PC-9 (cell line): ENCODE results near the gene NFKB1. TPM values are rescaled to one million over a fixed set of nuclear protein-coding genes. Genes with fewer than 3 reads are reported as not detected.

Source experiments
- BruUV-seq: library from RNA; stranded (reverse); fragments of 400-500 nt; replicated peaks from 2 replicates; lab custom pipeline; 2021; lab: Mats Ljungman, UMichigan
- CTCF ChIA-PET: fragments of 300-600 bp; sonication (Branson Sonifier 250); formaldehyde crosslinking; loops from one replicate; lab custom pipeline; 2022; ENCODE audit warnings: antibody characterized with exemption; lab: Charles Lee
- POLR2A ChIA-PET: fragments of 300-600 bp; sonication (Branson Sonifier 250); formaldehyde crosslinking; loops from one replicate; lab custom pipeline; 2022; ENCODE audit warnings: antibody characterized with exemption; ENCODE audit not compliant: unreplicated experiment; lab: Charles Lee
- DNase-seq, 2 experiments: peaks; one replicate each; pipeline versions ENCODE4 v3.0.0 to v3.0.0-alpha.2; 2015 to 2022; ENCODE audit warnings: mixed read lengths in 1 of 2
- H2AFZ ChIP-seq: fragments of 200-600 bp; sonication (generic); 2 replicates; pipeline ENCODE4 v1.8.1; 2017; ENCODE audit warnings: antibody characterized with exemption
- H3F3A ChIP-seq: fragments of 200-600 bp; sonication (generic); 2 replicates; pipeline ENCODE4 v1.8.1; 2017; ENCODE audit warnings: antibody characterized with exemption, mild to moderate bottlenecking, low read depth; ENCODE audit not compliant: insufficient read depth
- H3K27ac ChIP-seq: fragments of 200-600 bp; sonication (generic); 2 replicates; pipeline ENCODE4 v1.6.1; 2016; ENCODE audit warnings: mixed run types
- H3K27me3 ChIP-seq: fragments of 200-600 bp; sonication (generic); 2 replicates; pipeline ENCODE4 v1.6.1; 2016; ENCODE audit warnings: low read depth, mixed run types; ENCODE audit not compliant: insufficient read depth
- H3K36me3 ChIP-seq: fragments of 200-600 bp; sonication (generic); 2 replicates; pipeline ENCODE4 v1.6.1; 2016; ENCODE audit warnings: low read depth, mixed run types
- H3K4me1 ChIP-seq: fragments of 200-600 bp; sonication (generic); replicated peaks from 2 replicates; pipeline ENCODE4 v1.6.1; 2016; ENCODE audit warnings: mixed run types; ENCODE audit not compliant: insufficient read depth
- H3K4me2 ChIP-seq: fragments of 200-600 bp; sonication (generic); 2 replicates; pipeline ENCODE4 v1.6.1; 2017; ENCODE audit warnings: mixed run types
- H3K4me3 ChIP-seq: fragments of 200-600 bp; sonication (generic); 2 replicates; pipeline ENCODE4 v1.6.1; 2016; ENCODE audit warnings: mixed run types
- H3K79me2 ChIP-seq: fragments of 200-600 bp; sonication (generic); 2 replicates; pipeline ENCODE4 v1.6.1; 2017; ENCODE audit warnings: low read depth, mixed run types
- H3K9me2 ChIP-seq: fragments of 200-600 bp; sonication (generic); 2 replicates; pipeline ENCODE4 v1.8.1; 2017; ENCODE audit warnings: mild to moderate bottlenecking; ENCODE audit not compliant: insufficient read depth
- H3K9me3 ChIP-seq: fragments of 200-600 bp; sonication (generic); 2 replicates; pipeline ENCODE4 v1.8.1; 2016; ENCODE audit warnings: low read depth; ENCODE audit not compliant: insufficient read depth
- H4K20me1 ChIP-seq: fragments of 200-600 bp; sonication (generic); 2 replicates; pipeline ENCODE4 v1.8.1; 2017; ENCODE audit not compliant: insufficient read depth
- EZH2 ChIP-seq: fragments of 200-600 bp; sonication (generic); IDR thresholded peaks from 2 replicates; pipeline ENCODE4 v1.8.0; 2017; ENCODE audit warnings: antibody characterized with exemption, low read depth
- intact Hi-C: fragments of 100-400 bp; cut with micrococcal nuclease; formaldehyde crosslinking; loops from one replicate; pipeline ENCODE4 v1.10.0; 2022; ENCODE audit not compliant: unreplicated experiment
- total RNA-seq: library from RNA; stranded (reverse); gene quantifications from 2 replicates; pipeline ENCODE4 v1.2.3, GENCODE V29; 2021
- TF ChIP-seq, protein P1 (sequence below): fragments of 200-600 bp; sonication (generic); conservative IDR thresholded peaks from 2 replicates; pipeline ENCODE4 v1.6.1; 2017; ENCODE audit warnings: mixed run types, antibody characterized with exemption, mild to moderate bottlenecking, moderate library complexity

NFKB1 gene
- total RNA-seq, 1 experiment from 2014 or later = 11.6 TPM

DNA sequence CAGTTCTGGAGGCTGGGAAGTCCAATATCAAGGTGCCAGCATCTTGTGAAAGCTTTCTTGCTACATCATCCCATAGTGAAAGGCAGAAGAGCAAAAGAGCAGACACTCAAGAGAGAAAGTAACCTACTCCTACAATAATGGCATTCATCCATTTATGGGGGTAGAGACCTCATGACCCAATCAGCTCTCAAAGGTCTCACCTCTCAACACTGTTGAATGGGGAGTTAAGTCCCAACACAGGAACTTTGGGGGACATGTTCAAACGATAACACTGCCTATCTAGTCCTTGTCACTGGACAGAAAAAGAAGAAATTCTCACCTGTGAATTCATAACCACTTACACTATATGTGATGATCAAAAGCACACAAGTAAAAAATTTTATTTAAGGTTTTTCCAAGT lies 6.6 kb upstream of the NFKB1 start:
- Histone ChIP-seq H2AFZ (no peak overlapping the region), H3K27ac (no peak overlapping the region), H3K9me3 (no peaks in the 10 kb centered on the region), H3K9me2 (no peaks in the 10 kb centered on the region; the same call in 1 of the 2 replicates), H3K4me2 (no peak overlapping the region), H3K36me3 (no peaks in the 10 kb centered on the region), H3K4me1 (no peaks in the 10 kb centered on the region), H3F3A (no peaks in the 10 kb centered on the region), H3K27me3 (no peaks in the 10 kb centered on the region), H4K20me1 (no peaks in the 10 kb centered on the region), H3K79me2 (no peaks in the 10 kb centered on the region), H3K4me3 (no peak overlapping the region)
- no peak for TF ChIP-seq EZH2
- TF ChIP-seq, protein P1, sequence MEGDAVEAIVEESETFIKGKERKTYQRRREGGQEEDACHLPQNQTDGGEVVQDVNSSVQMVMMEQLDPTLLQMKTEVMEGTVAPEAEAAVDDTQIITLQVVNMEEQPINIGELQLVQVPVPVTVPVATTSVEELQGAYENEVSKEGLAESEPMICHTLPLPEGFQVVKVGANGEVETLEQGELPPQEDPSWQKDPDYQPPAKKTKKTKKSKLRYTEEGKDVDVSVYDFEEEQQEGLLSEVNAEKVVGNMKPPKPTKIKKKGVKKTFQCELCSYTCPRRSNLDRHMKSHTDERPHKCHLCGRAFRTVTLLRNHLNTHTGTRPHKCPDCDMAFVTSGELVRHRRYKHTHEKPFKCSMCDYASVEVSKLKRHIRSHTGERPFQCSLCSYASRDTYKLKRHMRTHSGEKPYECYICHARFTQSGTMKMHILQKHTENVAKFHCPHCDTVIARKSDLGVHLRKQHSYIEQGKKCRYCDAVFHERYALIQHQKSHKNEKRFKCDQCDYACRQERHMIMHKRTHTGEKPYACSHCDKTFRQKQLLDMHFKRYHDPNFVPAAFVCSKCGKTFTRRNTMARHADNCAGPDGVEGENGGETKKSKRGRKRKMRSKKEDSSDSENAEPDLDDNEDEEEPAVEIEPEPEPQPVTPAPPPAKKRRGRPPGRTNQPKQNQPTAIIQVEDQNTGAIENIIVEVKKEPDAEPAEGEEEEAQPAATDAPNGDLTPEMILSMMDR = no peak
- intact Hi-C loops = no loop called here
- POLR2A ChIA-PET = interaction anchor here (0.7 kb wide), 1 partner anchor 11 kb away, joined by 3 read pairs; no protein-coding TSS in a partner anchor
- BruUV-seq = no TSS peak
- no peak for DNase-seq
- CTCF ChIA-PET = no interaction called here

DNA sequence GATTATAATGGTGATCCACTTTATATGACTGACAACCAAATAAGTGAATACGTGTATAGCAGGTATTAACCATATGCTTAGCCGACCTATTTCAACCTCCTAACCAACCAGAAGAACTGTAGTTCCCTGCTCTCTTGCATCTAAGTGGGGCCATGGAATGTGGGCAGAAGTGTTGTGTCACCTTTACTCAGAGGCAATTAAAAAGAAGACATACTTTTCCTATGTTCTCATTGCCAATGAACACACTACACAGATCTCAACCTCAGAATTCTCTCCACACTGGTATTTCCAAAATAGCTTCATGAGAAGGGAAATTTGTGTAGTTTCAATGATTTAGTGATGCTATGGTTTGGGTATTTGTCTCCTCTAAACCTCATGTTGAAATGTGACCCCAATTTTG lies 3.2 kb upstream of the NFKB1 start:
- H3K9me2 ChIP-seq = no peaks in the 10 kb centered on the region
- H3K79me2 ChIP-seq = peaks cover 16% of the 10 kb centered on the region
- intact Hi-C loops = no loop called here
- no peak overlapping the region for H3K4me3 ChIP-seq
- BruUV-seq = no TSS peak
- H3K36me3 ChIP-seq = no peaks in the 10 kb centered on the region
- TF ChIP-seq, protein P1 = no peak
- TF ChIP-seq EZH2 = no peak
- no peaks in the 10 kb centered on the region for H3K27me3 ChIP-seq
- H4K20me1 ChIP-seq = no peaks in the 10 kb centered on the region
- no peaks in the 10 kb centered on the region for H3K9me3 ChIP-seq
- ChIA-PET POLR2A (no interaction called here), CTCF (no interaction called here)
- peaks cover 10% of the 10 kb centered on the region for H3K4me1 ChIP-seq
- DNase-seq = no peak
- H3K4me2 ChIP-seq = no peak overlapping the region
- no peak overlapping the region for H3K27ac ChIP-seq
- H2AFZ ChIP-seq = no peak overlapping the region
- H3F3A ChIP-seq = peaks cover 9% of the 10 kb centered on the region; the same call in 1 of the 2 replicates

DNA sequence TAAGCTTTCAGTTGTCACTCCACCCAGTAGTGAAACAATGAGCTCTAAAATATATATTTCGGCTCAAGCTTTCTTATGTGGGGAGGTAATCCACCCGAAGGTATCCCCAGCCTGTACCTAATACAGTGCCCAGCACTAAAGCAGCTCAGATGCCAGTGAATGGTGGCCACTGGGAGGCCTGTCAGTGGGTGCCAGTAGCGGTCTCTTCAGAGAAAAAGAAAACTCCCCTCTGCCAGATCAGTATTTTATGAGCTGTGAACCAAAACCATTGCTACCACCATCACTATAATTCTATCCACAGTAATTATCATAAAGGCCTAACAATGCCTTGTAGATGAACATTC lies 835 bp upstream of the NFKB1 start:
- ChIA-PET CTCF (no interaction called here), POLR2A (no interaction called here)
- Histone ChIP-seq H3K4me1 (peaks cover 33% of the 10 kb centered on the region), H3K4me2 (peak overlapping the region; percentile 80), H4K20me1 (no peaks in the 10 kb centered on the region), H3K9me3 (no peaks in the 10 kb centered on the region), H3K79me2 (peaks cover 39% of the 10 kb centered on the region), H2AFZ (peak overlapping the region; percentile 82; the same call in 1 of the 2 replicates), H3K36me3 (no peaks in the 10 kb centered on the region), H3K27ac (peak overlapping the region; percentile 82), H3K4me3 (peak overlapping the region; percentile 60), H3K27me3 (no peaks in the 10 kb centered on the region), H3K9me2 (no peaks in the 10 kb centered on the region), H3F3A (peaks cover 10% of the 10 kb centered on the region; the same call in 1 of the 2 replicates)
- TSS peak; percentile 71 for BruUV-seq
- intact Hi-C loops = loop anchor here (2.0 to 5.0 kb wide), 3 partner anchors 92 to 518 kb away; partner anchors contain the start of genes CISD2 and SLC9B1
- DNase-seq = no peak
- TF ChIP-seq, protein P1 = no peak
